WTC11 (cell line): ENCODE data around the gene NOSTRIN. TPM values are rescaled to one million over a fixed set of nuclear protein-coding genes. Genes with fewer than 3 reads are reported as not detected.
"Not testable (repeated sequence)": the region's sequence is repeated elsewhere in the genome, so short reads cannot be mapped to it uniquely, and the experiment has no call there.

Experiments used
- ATAC-seq: fragments of 200-7000 bp; cut with Tn5 transposase; 2 replicates; pipeline ENCODE4 v1.10.0; 2021; ENCODE audit warnings: mild to moderate bottlenecking, moderate library complexity
- CTCF ChIA-PET: fragments of 300-600 bp; sonication (Branson Sonifier 250); formaldehyde crosslinking; loops from one replicate; lab custom pipeline; 2021; ENCODE audit warnings: antibody characterized with exemption; lab: Charles Lee
- POLR2A ChIA-PET: fragments of 350-600 bp; sonication (Branson Sonifier 250); formaldehyde crosslinking; loops from one replicate; lab custom pipeline; 2021; ENCODE audit warnings: antibody characterized with exemption; lab: Charles Lee
- DNase-seq: peaks from one replicate; pipeline ENCODE4 v3.0.0; 2021; ENCODE audit warnings: low spot score
- H3K27ac Mint-ChIP-seq: 2 replicates; pipeline ENCODE4 v1.8.0; 2021; ENCODE audit warnings: mixed read lengths
- H3K27me3 Mint-ChIP-seq: 2 replicates; pipeline ENCODE4 v1.8.0; 2021; ENCODE audit warnings: low read depth, mild to moderate bottlenecking, moderate library complexity, mixed read lengths
- H3K36me3 Mint-ChIP-seq: 2 replicates; pipeline ENCODE4 v1.8.0; 2021; ENCODE audit warnings: mixed read lengths
- H3K4me1 Mint-ChIP-seq: 2 replicates; pipeline ENCODE4 v1.8.0; 2022; ENCODE audit warnings: mixed read lengths
- H3K4me3 Mint-ChIP-seq: 2 replicates; pipeline ENCODE4 v1.8.0; 2021; ENCODE audit warnings: mild to moderate bottlenecking, moderate library complexity, mixed read lengths
- H3K9me3 Mint-ChIP-seq: 2 replicates; pipeline ENCODE4 v1.8.0; 2021; ENCODE audit warnings: mixed read lengths
- ATF1 ChIP-seq: sonication (generic); formaldehyde crosslinking; IDR thresholded peaks from 2 replicates; pipeline ENCODE4 v1.8.1; 2023; ENCODE audit warnings: mild to moderate bottlenecking, moderate library complexity, missing genetic modification reagents
- CBFB ChIP-seq: sonication (generic); formaldehyde crosslinking; IDR thresholded peaks from 2 replicates; pipeline ENCODE4 v1.8.1; 2022; ENCODE audit warnings: mild to moderate bottlenecking, low read depth, missing genetic modification reagents
- CREM ChIP-seq: sonication (generic); formaldehyde crosslinking; IDR thresholded peaks from 2 replicates; pipeline ENCODE4 v1.8.1; 2022; ENCODE audit warnings: mild to moderate bottlenecking, missing genetic modification reagents, moderate library complexity
- ETV6 ChIP-seq: sonication (generic); formaldehyde crosslinking; IDR thresholded peaks from 2 replicates; pipeline ENCODE4 v1.8.1; 2022; ENCODE audit warnings: mild to moderate bottlenecking, missing genetic modification reagents
- GTF2I ChIP-seq: fragments of 250-450 bp; sonication (Bioruptor Pico); conservative IDR thresholded peaks from 2 replicates; pipeline ENCODE4 v1.4.0; 2021; ENCODE audit warnings: mild to moderate bottlenecking
- SMAD3 ChIP-seq: sonication (generic); formaldehyde crosslinking; IDR thresholded peaks from 2 replicates; pipeline ENCODE4 v1.8.0; 2022; ENCODE audit warnings: missing genetic modification reagents, mild to moderate bottlenecking, borderline replicate concordance
- TP53 ChIP-seq: sonication (generic); formaldehyde crosslinking; IDR thresholded peaks from 2 replicates; pipeline ENCODE4 v1.8.1; 2023; ENCODE audit warnings: mild to moderate bottlenecking, missing genetic modification reagents
- ZNF232 ChIP-seq: sonication (generic); formaldehyde crosslinking; IDR thresholded peaks from 2 replicates; pipeline ENCODE4 v1.8.0; 2022; ENCODE audit warnings: mild to moderate bottlenecking, missing genetic modification reagents
- ZNF396 ChIP-seq: fragments of 250-450 bp; sonication (Bioruptor Pico); IDR thresholded peaks from 2 replicates; pipeline ENCODE4 v1.8.0; 2021; ENCODE audit warnings: mild to moderate bottlenecking, moderate library complexity, borderline replicate concordance
- total RNA-seq: library from RNA; stranded (reverse); gene quantifications from 3 replicates; pipeline ENCODE4 v1.2.3, GENCODE V29; 2021
- TF ChIP-seq, protein P1 (sequence below): sonication (generic); formaldehyde crosslinking; IDR thresholded peaks from 2 replicates; pipeline ENCODE4 v1.8.0; 2023; ENCODE audit warnings: missing genetic modification reagents, mild to moderate bottlenecking, borderline replicate concordance
- TF ChIP-seq, protein P2 (sequence below): fragments of 250-450 bp; sonication (Bioruptor Pico); IDR thresholded peaks from 2 replicates; pipeline ENCODE4 v1.9.0; 2021; ENCODE audit warnings: mild to moderate bottlenecking
- TF ChIP-seq, protein P3 (sequence below): sonication (generic); formaldehyde crosslinking; IDR thresholded peaks from 2 replicates; pipeline ENCODE4 v1.8.1; 2022; ENCODE audit warnings: low read depth, mild to moderate bottlenecking, moderate library complexity, missing genetic modification reagents, borderline replicate concordance
- TF ChIP-seq, protein P4 (sequence below): sonication (generic); formaldehyde crosslinking; IDR thresholded peaks from 2 replicates; pipeline ENCODE4 v1.8.1; 2023; ENCODE audit warnings: mild to moderate bottlenecking, missing genetic modification reagents
- TF ChIP-seq, protein P5 (sequence below): sonication (generic); formaldehyde crosslinking; IDR thresholded peaks from 2 replicates; pipeline ENCODE4 v1.8.1; 2022; ENCODE audit warnings: mild to moderate bottlenecking, missing genetic modification reagents, moderate library complexity, borderline replicate concordance
- TF ChIP-seq, protein P6 (sequence below): sonication (generic); formaldehyde crosslinking; IDR thresholded peaks from 2 replicates; pipeline ENCODE4 v1.8.1; 2022; ENCODE audit warnings: mild to moderate bottlenecking, moderate library complexity, missing genetic modification reagents
- TF ChIP-seq, protein P7 (sequence below): sonication (generic); formaldehyde crosslinking; IDR thresholded peaks from 2 replicates; pipeline ENCODE4 v1.8.0; 2022; ENCODE audit warnings: mild to moderate bottlenecking, missing genetic modification reagents

NOSTRIN gene
- total RNA-seq, 1 experiment from 2014 or later, result 0.22 TPM

DNA sequence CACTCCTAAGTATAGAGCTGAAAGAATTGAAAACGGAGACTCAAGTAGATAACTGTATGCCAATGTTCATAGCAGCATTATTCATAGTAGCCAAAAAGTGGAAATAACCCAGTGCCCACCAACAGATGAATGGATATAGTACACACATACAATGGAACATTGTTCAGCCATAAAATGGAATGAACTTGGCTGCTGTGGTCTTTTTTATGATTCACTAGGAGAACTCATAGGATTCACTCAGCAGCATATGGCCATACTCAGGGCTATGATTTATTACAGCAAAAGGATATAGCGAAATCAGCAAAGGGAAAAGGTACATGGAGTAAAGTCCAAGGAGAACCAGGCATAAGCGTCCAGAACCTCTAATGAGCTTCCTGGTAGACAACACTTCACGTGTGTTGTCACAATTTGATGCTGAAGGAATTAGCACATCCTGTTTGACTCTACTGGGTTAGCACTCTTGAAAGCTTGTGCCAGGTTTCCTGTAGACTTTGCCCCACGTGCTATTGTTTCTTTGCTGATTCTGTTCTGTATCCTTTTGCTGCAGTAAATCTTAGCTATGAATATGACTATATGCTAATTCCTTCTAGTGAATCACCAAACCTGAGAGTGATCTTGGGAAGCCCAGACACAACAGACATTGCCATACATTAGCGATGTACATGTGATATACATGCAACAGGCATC, 72.1 kb downstream of the NOSTRIN start:
- peaks cover 13% of the 10 kb centered on the region for H3K4me1 Mint-ChIP-seq
- no peak overlapping the region for H3K27ac Mint-ChIP-seq
- ChIA-PET CTCF (no interaction called here), POLR2A (no interaction called here)
- DNase-seq (no peak), ATAC-seq (no peak)
- peaks cover 3% of the 10 kb centered on the region for H3K9me3 Mint-ChIP-seq
- no peaks in the 10 kb centered on the region for H3K27me3 Mint-ChIP-seq
- TF ChIP-seq ZNF232 (CRISPR knock-in tag) (no peak), ZNF396 (CRISPR knock-in tag) (no peak), CBFB (no peak)
- TF ChIP-seq, protein P1, sequence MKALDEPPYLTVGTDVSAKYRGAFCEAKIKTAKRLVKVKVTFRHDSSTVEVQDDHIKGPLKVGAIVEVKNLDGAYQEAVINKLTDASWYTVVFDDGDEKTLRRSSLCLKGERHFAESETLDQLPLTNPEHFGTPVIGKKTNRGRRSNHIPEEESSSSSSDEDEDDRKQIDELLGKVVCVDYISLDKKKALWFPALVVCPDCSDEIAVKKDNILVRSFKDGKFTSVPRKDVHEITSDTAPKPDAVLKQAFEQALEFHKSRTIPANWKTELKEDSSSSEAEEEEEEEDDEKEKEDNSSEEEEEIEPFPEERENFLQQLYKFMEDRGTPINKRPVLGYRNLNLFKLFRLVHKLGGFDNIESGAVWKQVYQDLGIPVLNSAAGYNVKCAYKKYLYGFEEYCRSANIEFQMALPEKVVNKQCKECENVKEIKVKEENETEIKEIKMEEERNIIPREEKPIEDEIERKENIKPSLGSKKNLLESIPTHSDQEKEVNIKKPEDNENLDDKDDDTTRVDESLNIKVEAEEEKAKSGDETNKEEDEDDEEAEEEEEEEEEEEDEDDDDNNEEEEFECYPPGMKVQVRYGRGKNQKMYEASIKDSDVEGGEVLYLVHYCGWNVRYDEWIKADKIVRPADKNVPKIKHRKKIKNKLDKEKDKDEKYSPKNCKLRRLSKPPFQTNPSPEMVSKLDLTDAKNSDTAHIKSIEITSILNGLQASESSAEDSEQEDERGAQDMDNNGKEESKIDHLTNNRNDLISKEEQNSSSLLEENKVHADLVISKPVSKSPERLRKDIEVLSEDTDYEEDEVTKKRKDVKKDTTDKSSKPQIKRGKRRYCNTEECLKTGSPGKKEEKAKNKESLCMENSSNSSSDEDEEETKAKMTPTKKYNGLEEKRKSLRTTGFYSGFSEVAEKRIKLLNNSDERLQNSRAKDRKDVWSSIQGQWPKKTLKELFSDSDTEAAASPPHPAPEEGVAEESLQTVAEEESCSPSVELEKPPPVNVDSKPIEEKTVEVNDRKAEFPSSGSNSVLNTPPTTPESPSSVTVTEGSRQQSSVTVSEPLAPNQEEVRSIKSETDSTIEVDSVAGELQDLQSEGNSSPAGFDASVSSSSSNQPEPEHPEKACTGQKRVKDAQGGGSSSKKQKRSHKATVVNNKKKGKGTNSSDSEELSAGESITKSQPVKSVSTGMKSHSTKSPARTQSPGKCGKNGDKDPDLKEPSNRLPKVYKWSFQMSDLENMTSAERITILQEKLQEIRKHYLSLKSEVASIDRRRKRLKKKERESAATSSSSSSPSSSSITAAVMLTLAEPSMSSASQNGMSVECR (CRISPR knock-in tag), result no peak
- TF ChIP-seq, protein P2, sequence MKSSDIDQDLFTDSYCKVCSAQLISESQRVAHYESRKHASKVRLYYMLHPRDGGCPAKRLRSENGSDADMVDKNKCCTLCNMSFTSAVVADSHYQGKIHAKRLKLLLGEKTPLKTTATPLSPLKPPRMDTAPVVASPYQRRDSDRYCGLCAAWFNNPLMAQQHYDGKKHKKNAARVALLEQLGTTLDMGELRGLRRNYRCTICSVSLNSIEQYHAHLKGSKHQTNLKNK (CRISPR knock-in tag), result no peak
- TF ChIP-seq, protein P3, sequence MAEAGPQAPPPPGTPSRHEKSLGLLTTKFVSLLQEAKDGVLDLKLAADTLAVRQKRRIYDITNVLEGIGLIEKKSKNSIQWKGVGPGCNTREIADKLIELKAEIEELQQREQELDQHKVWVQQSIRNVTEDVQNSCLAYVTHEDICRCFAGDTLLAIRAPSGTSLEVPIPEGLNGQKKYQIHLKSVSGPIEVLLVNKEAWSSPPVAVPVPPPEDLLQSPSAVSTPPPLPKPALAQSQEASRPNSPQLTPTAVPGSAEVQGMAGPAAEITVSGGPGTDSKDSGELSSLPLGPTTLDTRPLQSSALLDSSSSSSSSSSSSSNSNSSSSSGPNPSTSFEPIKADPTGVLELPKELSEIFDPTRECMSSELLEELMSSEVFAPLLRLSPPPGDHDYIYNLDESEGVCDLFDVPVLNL (CRISPR knock-in tag), result no peak
- TF ChIP-seq, protein P4, sequence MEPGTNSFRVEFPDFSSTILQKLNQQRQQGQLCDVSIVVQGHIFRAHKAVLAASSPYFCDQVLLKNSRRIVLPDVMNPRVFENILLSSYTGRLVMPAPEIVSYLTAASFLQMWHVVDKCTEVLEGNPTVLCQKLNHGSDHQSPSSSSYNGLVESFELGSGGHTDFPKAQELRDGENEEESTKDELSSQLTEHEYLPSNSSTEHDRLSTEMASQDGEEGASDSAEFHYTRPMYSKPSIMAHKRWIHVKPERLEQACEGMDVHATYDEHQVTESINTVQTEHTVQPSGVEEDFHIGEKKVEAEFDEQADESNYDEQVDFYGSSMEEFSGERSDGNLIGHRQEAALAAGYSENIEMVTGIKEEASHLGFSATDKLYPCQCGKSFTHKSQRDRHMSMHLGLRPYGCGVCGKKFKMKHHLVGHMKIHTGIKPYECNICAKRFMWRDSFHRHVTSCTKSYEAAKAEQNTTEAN (CRISPR knock-in tag), result no peak
- TF ChIP-seq, protein P5, sequence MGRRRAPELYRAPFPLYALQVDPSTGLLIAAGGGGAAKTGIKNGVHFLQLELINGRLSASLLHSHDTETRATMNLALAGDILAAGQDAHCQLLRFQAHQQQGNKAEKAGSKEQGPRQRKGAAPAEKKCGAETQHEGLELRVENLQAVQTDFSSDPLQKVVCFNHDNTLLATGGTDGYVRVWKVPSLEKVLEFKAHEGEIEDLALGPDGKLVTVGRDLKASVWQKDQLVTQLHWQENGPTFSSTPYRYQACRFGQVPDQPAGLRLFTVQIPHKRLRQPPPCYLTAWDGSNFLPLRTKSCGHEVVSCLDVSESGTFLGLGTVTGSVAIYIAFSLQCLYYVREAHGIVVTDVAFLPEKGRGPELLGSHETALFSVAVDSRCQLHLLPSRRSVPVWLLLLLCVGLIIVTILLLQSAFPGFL (CRISPR knock-in tag), result no peak
- no peak overlapping the region for H3K4me3 Mint-ChIP-seq
- H3K36me3 Mint-ChIP-seq, result peaks cover 28% of the 10 kb centered on the region

DNA sequence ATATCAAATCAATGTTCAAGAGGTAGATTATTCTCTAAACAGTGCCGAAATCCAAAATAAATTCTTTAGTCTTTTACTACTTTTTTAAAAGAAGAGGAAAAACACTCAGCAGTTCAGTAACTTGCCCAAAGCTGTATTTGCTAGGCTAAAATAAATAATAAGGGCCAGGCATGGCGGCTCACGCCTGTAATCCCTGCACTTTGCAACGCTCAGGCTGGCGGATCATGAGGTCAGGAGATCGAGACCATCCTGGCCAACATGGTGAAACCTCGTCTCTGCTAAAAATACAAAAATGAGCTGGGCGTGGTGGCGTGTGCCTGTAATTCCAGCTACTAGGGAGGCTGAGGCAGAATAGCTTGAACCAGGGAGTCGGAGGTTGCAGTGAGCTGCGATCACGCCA, 79.7 kb downstream of the NOSTRIN start:
- CTCF ChIA-PET, H3K4me3 Mint-ChIP-seq, H3K9me3 Mint-ChIP-seq: not testable (repeated sequence)

DNA sequence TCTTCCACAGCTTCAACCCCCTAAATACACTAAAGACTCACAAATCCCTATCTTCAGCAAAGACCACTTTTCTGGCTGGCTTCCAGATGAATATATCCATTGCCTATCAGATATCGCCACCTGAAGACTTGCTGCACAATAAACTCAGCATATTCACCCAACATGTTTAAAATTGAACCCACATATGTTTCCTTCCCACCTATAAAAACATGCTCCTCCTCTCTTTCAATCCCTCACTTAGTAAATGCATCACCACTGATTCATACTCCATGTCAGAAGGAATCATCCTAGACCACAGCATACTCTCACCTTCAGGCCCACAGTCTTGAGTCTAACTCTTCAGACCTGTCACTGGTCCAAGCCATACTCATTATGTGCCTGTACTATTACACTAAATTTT, 82.5 kb downstream of the NOSTRIN start:
- Mint-ChIP-seq H3K9me3 (no peaks in the 10 kb centered on the region), H3K4me1 (peaks cover 8% of the 10 kb centered on the region), H3K27ac (no peak overlapping the region), H3K27me3 (no peaks in the 10 kb centered on the region), H3K4me3 (no peak overlapping the region), H3K36me3 (peaks cover 24% of the 10 kb centered on the region)
- no peak for ATAC-seq
- no peak for TF ChIP-seq GTF2I (CRISPR knock-in tag)
- TF ChIP-seq, protein P6, sequence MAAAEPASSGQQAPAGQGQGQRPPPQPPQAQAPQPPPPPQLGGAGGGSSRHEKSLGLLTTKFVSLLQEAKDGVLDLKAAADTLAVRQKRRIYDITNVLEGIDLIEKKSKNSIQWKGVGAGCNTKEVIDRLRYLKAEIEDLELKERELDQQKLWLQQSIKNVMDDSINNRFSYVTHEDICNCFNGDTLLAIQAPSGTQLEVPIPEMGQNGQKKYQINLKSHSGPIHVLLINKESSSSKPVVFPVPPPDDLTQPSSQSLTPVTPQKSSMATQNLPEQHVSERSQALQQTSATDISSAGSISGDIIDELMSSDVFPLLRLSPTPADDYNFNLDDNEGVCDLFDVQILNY (CRISPR knock-in tag), result no peak
- no peak for TF ChIP-seq TP53 (CRISPR knock-in tag)
- no peak for TF ChIP-seq ETV6
- no peak for TF ChIP-seq SMAD3
- TF ChIP-seq, protein P7, sequence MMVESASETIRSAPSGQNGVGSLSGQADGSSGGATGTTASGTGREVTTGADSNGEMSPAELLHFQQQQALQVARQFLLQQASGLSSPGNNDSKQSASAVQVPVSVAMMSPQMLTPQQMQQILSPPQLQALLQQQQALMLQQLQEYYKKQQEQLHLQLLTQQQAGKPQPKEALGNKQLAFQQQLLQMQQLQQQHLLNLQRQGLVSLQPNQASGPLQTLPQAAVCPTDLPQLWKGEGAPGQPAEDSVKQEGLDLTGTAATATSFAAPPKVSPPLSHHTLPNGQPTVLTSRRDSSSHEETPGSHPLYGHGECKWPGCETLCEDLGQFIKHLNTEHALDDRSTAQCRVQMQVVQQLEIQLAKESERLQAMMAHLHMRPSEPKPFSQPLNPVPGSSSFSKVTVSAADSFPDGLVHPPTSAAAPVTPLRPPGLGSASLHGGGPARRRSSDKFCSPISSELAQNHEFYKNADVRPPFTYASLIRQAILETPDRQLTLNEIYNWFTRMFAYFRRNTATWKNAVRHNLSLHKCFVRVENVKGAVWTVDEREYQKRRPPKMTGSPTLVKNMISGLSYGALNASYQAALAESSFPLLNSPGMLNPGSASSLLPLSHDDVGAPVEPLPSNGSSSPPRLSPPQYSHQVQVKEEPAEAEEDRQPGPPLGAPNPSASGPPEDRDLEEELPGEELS (CRISPR knock-in tag), result no peak
- TF ChIP-seq ATF1 (CRISPR knock-in tag), result no peak
- no peak for TF ChIP-seq CREM (CRISPR knock-in tag)
- POLR2A ChIA-PET, result no interaction called here
- CTCF ChIA-PET, result no interaction called here
- no peak for DNase-seq

More for the DNA sequence above, 79.7 kb downstream of the NOSTRIN start:
- H3K4me1 Mint-ChIP-seq, ATAC-seq, POLR2A ChIA-PET, DNase-seq, H3K27ac Mint-ChIP-seq, H3K27me3 Mint-ChIP-seq: not testable (repeated sequence)
- H3K36me3 Mint-ChIP-seq, result peaks cover 12% of the 10 kb centered on the region
